Erythroblast (primary cell): Measurements from ENCODE around the gene NOXA1.
A peak's percentile ranks its signal among the peaks of the same experiment; 100 is the strongest.
"Not testable (repeated sequence)": the region's sequence is repeated elsewhere in the genome, so short reads cannot be mapped to it uniquely, and the experiment has no call there.

Source experiments
- DNase-seq, 2 experiments: peaks; one replicate each; lab custom pipeline; 2025; lab: John Stamatoyannopoulos, UW
- GATA1 ChIP-seq: IDR thresholded peaks from 2 replicates; pipeline ENCODE4 v1.6.1; 2011; ENCODE audit warnings: low read depth, mild to moderate bottlenecking, control low read depth, low read length, moderate library complexity
- POLR2A ChIP-seq: IDR thresholded peaks from 2 replicates; pipeline ENCODE4 v1.6.1; 2011; ENCODE audit warnings: mild to moderate bottlenecking, low read length

NOXA1 gene

GRCh38 chr9:137439158-137439714, 16.0 kb downstream of the NOXA1 start:
- DNase-seq, result no peak
- TF ChIP-seq POLR2A (no peak), GATA1 (no peak)

- TF ChIP-seq GATA1, result no peak
- TF ChIP-seq POLR2A, result no peak
- no peak for DNase-seq
Measured at GRCh38 chr9:137441289-137441934, 18.2 kb downstream of the NOXA1 start, which contains the start of gene ENTPD8. Gene ENTPD8 (minus strand): TSS chr9:137441357. CDS start chr9:137438285, 3,072 bp downstream.

- TF ChIP-seq GATA1 (no peak), POLR2A (no peak)
- no peak for DNase-seq
Measured at GRCh38 chr9:137441935-137442321, 18.7 kb downstream of the NOXA1 start.

- DNase-seq, result no peak
- TF ChIP-seq GATA1 (no peak), POLR2A (no peak)
Measured at GRCh38 chr9:137444106-137444790, 21.1 kb downstream of the NOXA1 start.

GRCh38 chr9:137445275-137445807, 22.1 kb downstream of the NOXA1 start:
- TF ChIP-seq GATA1 (no peak), POLR2A (no peak)
- DNase-seq, result peak; percentile 82 to 89

- TF ChIP-seq POLR2A (no peak), GATA1 (no peak)
Measured at GRCh38 chr9:137445930-137446431, 22.8 kb downstream of the NOXA1 start.

GRCh38 chr9:137446851-137447471, 23.8 kb downstream of the NOXA1 start:
- TF ChIP-seq GATA1 (no peak), POLR2A (no peak)
- no peak for DNase-seq

More at GRCh38 chr9:137445930-137446431, 22.8 kb downstream of the NOXA1 start:
- no peak for DNase-seq

- DNase-seq, result no peak
- TF ChIP-seq GATA1 (no peak), POLR2A (no peak)
Measured at GRCh38 chr9:137447722-137448601, 24.8 kb downstream of the NOXA1 start.

- DNase-seq, result no peak
- TF ChIP-seq POLR2A (no peak), GATA1 (no peak)
Measured at GRCh38 chr9:137448602-137448962, 25.4 kb downstream of the NOXA1 start.

GRCh38 chr9:137449081-137449844, 26.1 kb downstream of the NOXA1 start:
- TF ChIP-seq GATA1 (no peak), POLR2A (no peak)

GRCh38 chr9:137449931-137450538, 26.8 kb downstream of the NOXA1 start:
- TF ChIP-seq GATA1, result no peak
- no peak for TF ChIP-seq POLR2A
- no peak for DNase-seq

More at GRCh38 chr9:137449081-137449844, 26.1 kb downstream of the NOXA1 start:
- DNase-seq, result no peak

- DNase-seq, result not testable (repeated sequence)
Measured at GRCh38 chr9:137450539-137451222, 27.5 kb downstream of the NOXA1 start.

GRCh38 chr9:137451264-137452005, 28.2 kb downstream of the NOXA1 start:
- not testable (repeated sequence) for DNase-seq
